ENCODE results near the gene FEM1A. TPM values are rescaled to one million over a fixed set of nuclear protein-coding genes. Genes with fewer than 3 reads are reported as not detected.

FEM1A gene
- total RNA-seq, 1 donor from 2014 or later: 17.3 TPM

GRCh38 chr19:4847190-4847973 is 55.8 kb downstream of the FEM1A start:
- no peak overlapping the region for H3K27ac Mint-ChIP-seq (ENCODE audit: unreplicated experiment)
- no peaks in the 10 kb centered on the region for H3K9me3 Mint-ChIP-seq
- no peak for DNase-seq (ENCODE audit: low read depth, low spot score)
- H3K27me3 Mint-ChIP-seq (ENCODE audit: low read depth): no peaks in the 10 kb centered on the region
- TF ChIP-seq CTCF (conservative IDR thresholded peaks at IDR 0.05): no peak
- H3K4me3 Mint-ChIP-seq: no peak overlapping the region
- no peaks in the 10 kb centered on the region for H3K4me1 Mint-ChIP-seq
- peaks cover 3% of the 10 kb centered on the region for H3K36me3 Mint-ChIP-seq (ENCODE audit: low read depth)

- no peaks in the 10 kb centered on the region for H3K4me1 Mint-ChIP-seq
- no peaks in the 10 kb centered on the region for H3K27me3 Mint-ChIP-seq (ENCODE audit: low read depth)
- no peak for TF ChIP-seq CTCF (conservative IDR thresholded peaks at IDR 0.05)
- H3K27ac Mint-ChIP-seq (ENCODE audit: unreplicated experiment): no peak overlapping the region
- H3K36me3 Mint-ChIP-seq (ENCODE audit: low read depth): peaks cover 3% of the 10 kb centered on the region
- H3K9me3 Mint-ChIP-seq: no peaks in the 10 kb centered on the region
- H3K4me3 Mint-ChIP-seq: no peak overlapping the region
- no peak for DNase-seq (ENCODE audit: low read depth, low spot score)
Observed at GRCh38 chr19:4849019-4849418, 57.5 kb downstream of the FEM1A start.

Small RNA genes lying within 50 kb of the gene (microRNA-seq; reads per million reads assigned to microRNA genes)
- gene MIR7-3: 10.1 reads per million, percentile 18 among the genes with 10 or more reads in this experiment

Other genes with a start within 250 kb of the FEM1A start
- gene SEMA6B, start 232.1 kb upstream of the FEM1A start, total RNA-seq: 21.7 and 25.3 TPM in 2 replicates
- gene TNFAIP8L1, start 152.2 kb upstream of the FEM1A start, total RNA-seq: 7.0 and 8.0 TPM in 2 replicates
- 45.4 and 48.8 TPM in 2 replicates for gene MYDGF, start 121.4 kb upstream of the FEM1A start, total RNA-seq
- gene DPP9, start 67.9 kb upstream of the FEM1A start, total RNA-seq: 46.8 and 48.0 TPM in 2 replicates
- gene TICAM1, start 40.0 kb downstream of the FEM1A start, total RNA-seq: 0.72 and 0.96 TPM in 2 replicates
- 40.3 and 42.4 TPM in 2 replicates for gene PLIN3, start 75.9 kb downstream of the FEM1A start, total RNA-seq
- not detected in 2 replicates for gene ARRDC5, start 111.2 kb downstream of the FEM1A start, total RNA-seq
- gene UHRF1, start 117.8 kb downstream of the FEM1A start, total RNA-seq: 219 and 223 TPM in 2 replicates
- 43.3 and 45.4 TPM in 2 replicates for gene KDM4B, start 177.4 kb downstream of the FEM1A start, total RNA-seq